K562 (cell line): ENCODE results near the gene GIGYF1.

Experiments
- CTBP1 ChIP-seq: fragments of 450-650 bp; IDR thresholded peaks from 2 replicates; pipeline ENCODE4 v1.6.1; 2016; ENCODE audit warnings: borderline replicate concordance
- RFX5 ChIP-seq: IDR thresholded peaks from 2 replicates; pipeline ENCODE4 v1.6.1; 2011; ENCODE audit warnings: low read depth, mild to moderate bottlenecking, improper control_type of control experiment, low read length
- SETDB1 ChIP-seq: IDR thresholded peaks from one replicate; pipeline ENCODE4 v1.6.1; 2012; ENCODE audit warnings: low read length, control low read depth, inconsistent platforms
- SMAD3 ChIP-seq: fragments of 450-650 bp; formaldehyde crosslinking; conservative IDR thresholded peaks from 2 replicates; pipeline ENCODE4 v1.4.0; 2020; ENCODE audit warnings: mild to moderate bottlenecking
- SMC3 ChIP-seq: conservative IDR thresholded peaks from 2 replicates; pipeline ENCODE4 v1.6.1; 2011; ENCODE audit warnings: low read depth, low read length, improper control_type of control experiment; ENCODE audit not compliant: insufficient read depth
- ZNF263 ChIP-seq: sonication (generic); formaldehyde crosslinking; IDR thresholded peaks from 2 replicates; pipeline ENCODE4 v1.8.0; 2022; ENCODE audit warnings: mild to moderate bottlenecking, missing genetic modification reagents, borderline replicate concordance
- TF ChIP-seq, protein P1 (sequence below): sonication (generic); formaldehyde crosslinking; IDR thresholded peaks from 2 replicates; pipeline ENCODE4 v1.8.0; 2022; ENCODE audit warnings: mild to moderate bottlenecking, missing genetic modification reagents
- TF ChIP-seq, protein P2 (sequence below): sonication (generic); formaldehyde crosslinking; IDR thresholded peaks from 2 replicates; pipeline ENCODE4 v1.8.0; 2023; ENCODE audit warnings: mild to moderate bottlenecking, missing genetic modification reagents
- TF ChIP-seq, protein P3 (sequence below), 2 experiments: fragments of 450-650 bp in 1 of 2; sonication (generic) in 1 of 2; formaldehyde crosslinking in 1 of 2; IDR thresholded peaks in 1 of 2; conservative IDR thresholded peaks in 1 of 2; 2 replicates each; pipeline versions ENCODE4 v1.6.1 to v1.8.1; 2016 to 2023; ENCODE audit warnings: mild to moderate bottlenecking in 2 of 2, moderate library complexity in 2 of 2, inconsistent platforms in 1 of 2, missing genetic modification reagents in 1 of 2

DNA sequence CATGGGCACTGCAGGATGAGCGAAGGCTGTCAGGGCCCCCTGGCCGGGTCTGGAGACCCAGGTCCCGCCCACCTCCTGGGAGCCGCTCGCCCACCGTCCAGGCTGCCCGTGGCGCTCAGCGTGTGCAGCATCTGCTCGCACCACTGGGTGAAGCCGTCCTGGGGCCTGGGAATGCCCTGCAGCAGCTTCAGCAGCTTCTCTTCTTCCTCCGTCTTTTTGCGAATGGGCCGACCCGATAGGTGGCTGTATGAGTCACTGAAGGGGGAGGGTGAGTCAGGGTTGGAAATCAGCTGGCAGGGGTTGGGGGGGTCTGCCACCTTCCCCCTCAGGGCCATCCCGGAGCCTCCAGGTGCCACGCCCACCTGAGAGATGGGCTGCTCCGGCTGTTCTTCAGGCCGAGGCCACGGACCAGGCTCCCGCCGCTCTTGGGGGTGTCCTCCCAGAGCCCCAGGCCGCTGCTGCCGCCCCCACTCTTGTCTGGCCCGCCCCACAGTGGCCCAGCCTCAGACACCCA, 11.8 kb downstream of the GIGYF1 start:
- TF ChIP-seq SETDB1 = no peak
- TF ChIP-seq SMAD3 (CRISPR knock-in tag) = no peak
- TF ChIP-seq, protein P1, sequence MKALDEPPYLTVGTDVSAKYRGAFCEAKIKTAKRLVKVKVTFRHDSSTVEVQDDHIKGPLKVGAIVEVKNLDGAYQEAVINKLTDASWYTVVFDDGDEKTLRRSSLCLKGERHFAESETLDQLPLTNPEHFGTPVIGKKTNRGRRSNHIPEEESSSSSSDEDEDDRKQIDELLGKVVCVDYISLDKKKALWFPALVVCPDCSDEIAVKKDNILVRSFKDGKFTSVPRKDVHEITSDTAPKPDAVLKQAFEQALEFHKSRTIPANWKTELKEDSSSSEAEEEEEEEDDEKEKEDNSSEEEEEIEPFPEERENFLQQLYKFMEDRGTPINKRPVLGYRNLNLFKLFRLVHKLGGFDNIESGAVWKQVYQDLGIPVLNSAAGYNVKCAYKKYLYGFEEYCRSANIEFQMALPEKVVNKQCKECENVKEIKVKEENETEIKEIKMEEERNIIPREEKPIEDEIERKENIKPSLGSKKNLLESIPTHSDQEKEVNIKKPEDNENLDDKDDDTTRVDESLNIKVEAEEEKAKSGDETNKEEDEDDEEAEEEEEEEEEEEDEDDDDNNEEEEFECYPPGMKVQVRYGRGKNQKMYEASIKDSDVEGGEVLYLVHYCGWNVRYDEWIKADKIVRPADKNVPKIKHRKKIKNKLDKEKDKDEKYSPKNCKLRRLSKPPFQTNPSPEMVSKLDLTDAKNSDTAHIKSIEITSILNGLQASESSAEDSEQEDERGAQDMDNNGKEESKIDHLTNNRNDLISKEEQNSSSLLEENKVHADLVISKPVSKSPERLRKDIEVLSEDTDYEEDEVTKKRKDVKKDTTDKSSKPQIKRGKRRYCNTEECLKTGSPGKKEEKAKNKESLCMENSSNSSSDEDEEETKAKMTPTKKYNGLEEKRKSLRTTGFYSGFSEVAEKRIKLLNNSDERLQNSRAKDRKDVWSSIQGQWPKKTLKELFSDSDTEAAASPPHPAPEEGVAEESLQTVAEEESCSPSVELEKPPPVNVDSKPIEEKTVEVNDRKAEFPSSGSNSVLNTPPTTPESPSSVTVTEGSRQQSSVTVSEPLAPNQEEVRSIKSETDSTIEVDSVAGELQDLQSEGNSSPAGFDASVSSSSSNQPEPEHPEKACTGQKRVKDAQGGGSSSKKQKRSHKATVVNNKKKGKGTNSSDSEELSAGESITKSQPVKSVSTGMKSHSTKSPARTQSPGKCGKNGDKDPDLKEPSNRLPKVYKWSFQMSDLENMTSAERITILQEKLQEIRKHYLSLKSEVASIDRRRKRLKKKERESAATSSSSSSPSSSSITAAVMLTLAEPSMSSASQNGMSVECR = no peak
- TF ChIP-seq, protein P2, sequence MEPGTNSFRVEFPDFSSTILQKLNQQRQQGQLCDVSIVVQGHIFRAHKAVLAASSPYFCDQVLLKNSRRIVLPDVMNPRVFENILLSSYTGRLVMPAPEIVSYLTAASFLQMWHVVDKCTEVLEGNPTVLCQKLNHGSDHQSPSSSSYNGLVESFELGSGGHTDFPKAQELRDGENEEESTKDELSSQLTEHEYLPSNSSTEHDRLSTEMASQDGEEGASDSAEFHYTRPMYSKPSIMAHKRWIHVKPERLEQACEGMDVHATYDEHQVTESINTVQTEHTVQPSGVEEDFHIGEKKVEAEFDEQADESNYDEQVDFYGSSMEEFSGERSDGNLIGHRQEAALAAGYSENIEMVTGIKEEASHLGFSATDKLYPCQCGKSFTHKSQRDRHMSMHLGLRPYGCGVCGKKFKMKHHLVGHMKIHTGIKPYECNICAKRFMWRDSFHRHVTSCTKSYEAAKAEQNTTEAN (CRISPR knock-in tag) = no peak
- no peak for TF ChIP-seq RFX5
- TF ChIP-seq CTBP1 = no peak
- no peak for TF ChIP-seq ZNF263 (CRISPR knock-in tag)
- TF ChIP-seq, protein P3, sequence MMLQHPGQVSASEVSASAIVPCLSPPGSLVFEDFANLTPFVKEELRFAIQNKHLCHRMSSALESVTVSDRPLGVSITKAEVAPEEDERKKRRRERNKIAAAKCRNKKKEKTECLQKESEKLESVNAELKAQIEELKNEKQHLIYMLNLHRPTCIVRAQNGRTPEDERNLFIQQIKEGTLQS (IDR thresholded peaks at IDR 0.05) = peak; percentile 84
- TF ChIP-seq, protein P3 (CRISPR knock-in tag; conservative IDR thresholded peaks at IDR 0.05) = no peak
- no peak for TF ChIP-seq SMC3
